K562 (cell line): Measurements from ENCODE around the gene ZNF462.

Source experiments
- JUND ChIP-seq, 2 experiments: IDR thresholded peaks; 2 replicates in 1 of 2; 3 replicates in 1 of 2; pipeline ENCODE4 v1.6.1; 2011; ENCODE audit warnings: borderline replicate concordance in 2 of 2, low read depth in 2 of 2, low read length in 2 of 2, improper control_type of control experiment in 1 of 2, missing biosample characterization in 1 of 2, missing genetic modification characterization in 1 of 2, missing genetic modification reagents in 1 of 2
- SIRT6 ChIP-seq: IDR thresholded peaks from one replicate; pipeline ENCODE4 v1.6.1; 2012; ENCODE audit warnings: low read depth, mild to moderate bottlenecking, control low read depth, inconsistent platforms, low read length, moderate library complexity
- UBTF ChIP-seq, 2 experiments: IDR thresholded peaks; 2 replicates each; pipeline ENCODE4 v1.6.1; 2012; ENCODE audit warnings: improper control_type of control experiment in 2 of 2, low read depth in 2 of 2, low read length in 2 of 2, borderline replicate concordance in 1 of 2
- USF1 ChIP-seq: sonication (generic); formaldehyde crosslinking; IDR thresholded peaks from 2 replicates; pipeline ENCODE4 v1.9.0; 2022; ENCODE audit warnings: mild to moderate bottlenecking, missing genetic modification reagents

GRCh38 chr9:106846307-106846706 lies 16.7 kb upstream of the ZNF462 start:
- TF ChIP-seq JUND (IDR thresholded peaks at IDR 0.05; ENCODE audit: borderline replicate concordance, low read depth, low read length) (no peak), JUND (tag; IDR thresholded peaks at IDR 0.05; ENCODE audit: borderline replicate concordance, low read depth, low read length) (no peak), UBTF (IDR thresholded peaks at IDR 0.05; ENCODE audit: borderline replicate concordance in 1 of 2, low read depth in 2 of 2, low read length in 2 of 2) (no peak), USF1 (CRISPR knock-in tag) (no peak), SIRT6 (no peak)
